GM12878 (cell line): Measurements from ENCODE around the gene SLC6A7. TPM values are rescaled to one million over a fixed set of nuclear protein-coding genes. Genes with fewer than 3 reads are reported as not detected.

Experiments
- ATAC-seq: fragments of 200-7000 bp; cut with Tn5 transposase; 3 replicates; pipeline ENCODE4 v1.9.1; 2020; ENCODE audit warnings: mild to moderate bottlenecking, moderate library complexity
- BruUV-seq: library from RNA; stranded (reverse); fragments of 400-500 nt; replicated peaks from 2 replicates; lab custom pipeline; 2021; lab: Mats Ljungman, UMichigan
- CTCF ChIA-PET: fragments of 300-600 bp; sonication (Branson Sonifier 250); formaldehyde crosslinking; extraction: SDS; loops from one replicate; lab custom pipeline; 2021; ENCODE audit warnings: inconsistent platforms; lab: Yijun Ruan, JAX
- POLR2A ChIA-PET: fragments of 350-600 bp; formaldehyde crosslinking; extraction: SDS; loops from one replicate; lab custom pipeline; 2021; ENCODE audit warnings: inconsistent platforms; lab: Charles Lee
- RAD21 ChIA-PET: fragments of 300-600 bp; sonication (Branson Sonifier 250); formaldehyde crosslinking; loops from one replicate; lab custom pipeline; 2023; ENCODE audit warnings: antibody characterized with exemption; ENCODE audit not compliant: unreplicated experiment; lab: Charles Lee
- SMC1A ChIA-PET: fragments of 300-600 bp; sonication (Branson Sonifier 250); formaldehyde crosslinking; loops from one replicate; lab custom pipeline; 2023; ENCODE audit not compliant: unreplicated experiment, uncharacterized antibody; lab: Charles Lee
- DNase-seq: peaks from one replicate; pipeline ENCODE4 v3.0.0-alpha.2; 2011; ENCODE audit warnings: low read depth, low spot score
- FAIRE-seq: peaks from 3 replicates; lab custom pipeline; 2011; peaks lifted over from hg19 to GRCh38; lab: Jason Lieb, UNC
- H2AFZ ChIP-seq: 2 replicates; pipeline ENCODE4 v1.6.0; 2011; ENCODE audit warnings: low read depth, low read length, control low read depth; ENCODE audit not compliant: control insufficient read depth
- H3K27ac ChIP-seq: 2 replicates; pipeline ENCODE4 v1.5.1; 2011; ENCODE audit warnings: control low read depth; ENCODE audit not compliant: control insufficient read depth, insufficient read depth
- H3K27me3 ChIP-seq, 2 experiments: replicated peaks in 1 of 2; 2 replicates each; pipeline versions ENCODE4 v1.6.0 to v1.6.1; 2011; ENCODE audit warnings: low read length in 1 of 2; ENCODE audit not compliant: control insufficient read depth in 2 of 2, insufficient read depth in 2 of 2
- H3K36me3 ChIP-seq, 2 experiments: 2 replicates each; pipeline ENCODE4 v1.5.1; 2011; ENCODE audit warnings: low read length in 1 of 2; ENCODE audit not compliant: control insufficient read depth in 2 of 2, insufficient read depth in 2 of 2
- H3K4me1 ChIP-seq: 2 replicates; pipeline ENCODE4 v1.6.1; 2011; ENCODE audit warnings: mild to moderate bottlenecking, low read length, moderate library complexity, mixed read lengths; ENCODE audit not compliant: control insufficient read depth, insufficient read depth
- H3K4me2 ChIP-seq: 2 replicates; pipeline ENCODE4 v1.6.0; 2011; ENCODE audit warnings: control low read depth; ENCODE audit not compliant: control insufficient read depth, insufficient read depth
- H3K4me3 ChIP-seq: fragments of 200-600 bp; sonication (generic); 2 replicates; pipeline ENCODE4 v1.5.1; 2016
- H3K79me2 ChIP-seq: 2 replicates; pipeline ENCODE4 v1.6.0; 2011; ENCODE audit warnings: low read length; ENCODE audit not compliant: control insufficient read depth, insufficient read depth
- H3K9ac ChIP-seq: 2 replicates; pipeline ENCODE4 v1.8.0; 2011; ENCODE audit warnings: low read length, control low read depth, mixed read lengths; ENCODE audit not compliant: control insufficient read depth, insufficient read depth
- H3K9me3 ChIP-seq: replicated peaks from 3 replicates; pipeline ENCODE4 v1.5.1; 2011; ENCODE audit warnings: mild to moderate bottlenecking, low read length; ENCODE audit not compliant: control insufficient read depth, insufficient read depth
- H4K20me1 ChIP-seq: 2 replicates; pipeline ENCODE4 v1.6.0; 2011; ENCODE audit not compliant: control insufficient read depth, insufficient read depth
- MYB ChIP-seq: fragments of 150-350 bp; IDR thresholded peaks from 2 replicates; pipeline ENCODE4 v1.6.1; 2014; ENCODE audit warnings: mild to moderate bottlenecking, low read depth, low read length, borderline replicate concordance
- REST ChIP-seq: IDR thresholded peaks from 2 replicates; pipeline ENCODE4 v1.6.1; 2012; ENCODE audit warnings: mild to moderate bottlenecking, low read depth, low read length
- WGBS: methylation state at CpG from one replicate; pipeline ENCODE4 v1.1.6; 2016; ENCODE audit warnings: low lambda C conversion rate; ENCODE audit not compliant: insufficient replicate concordance, insufficient coverage; ENCODE audit errors: missing lambda C conversion rate; 5-methylcytosine and 5-hydroxymethylcytosine counted together
- in situ Hi-C: fragments of 300-500 bp; cut with MboI; formaldehyde crosslinking; loops from 9 replicates; pipeline ENCODE4 v1.14.3; 2018; ENCODE audit warnings: mixed read lengths
- intact Hi-C: fragments of 100-400 bp; cut with micrococcal nuclease; formaldehyde crosslinking; loops from one replicate; pipeline ENCODE4 v1.14.2; 2022; ENCODE audit not compliant: unreplicated experiment
- polyA plus RNA-seq, 11 experiments: library from polyadenylated mRNA; depleted of rRNA in 4 of 11; unstranded in 6 of 11; stranded (reverse) in 5 of 11; fragments of >200 nt; fragmentation: Nextera tagmentation in 4 of 11; fragmentation: Illumina TruSeq in 1 of 11; extraction: Ambion mirVana in 4 of 11; extraction: Trizol in 1 of 11; gene quantifications; 1 replicate in 1 of 11; 2 replicates in 10 of 11; pipeline versions ENCODE4 v1.2.1 to v1.2.3, GENCODE V29; 2011 to 2016; ENCODE audit warnings: inconsistent platforms in 2 of 11, missing spikeins in 2 of 11, low read depth in 1 of 11
- total RNA-seq, 4 experiments: library from RNA; depleted of rRNA in 3 of 4; stranded (reverse); fragments of >200 nt in 3 of 4; fragmentation: Illumina TruSeq in 1 of 4; extraction: Trizol in 1 of 4; gene quantifications; 2 replicates each; pipeline versions ENCODE4 v1.2.1 to v1.2.3, GENCODE V29; 2013 to 2021

SLC6A7 gene
- total and polyA plus RNA-seq, 10 of the 15 experiments (the other 5 are each of a cell fraction or from before 2014, with no cell fraction given) = 0.01 to 0.15 (median 0.06) TPM; not detected in 7

GRCh38 chr5:150186897-150187296 is 3.0 kb upstream of the SLC6A7 start:
- intact Hi-C loops (no loop called here), in situ Hi-C loops (no loop called here)
- H3K27me3 ChIP-seq = peaks cover 0 to 1% of the 10 kb centered on the region in 2 experiments; a peak in 3 of 4 replicates
- no peak overlapping the region for H3K9ac ChIP-seq
- FAIRE-seq = no peak
- POLR2A ChIA-PET = no interaction called here
- no peaks in the 10 kb centered on the region for H3K4me1 ChIP-seq
- CTCF ChIA-PET = no interaction called here
- no peak overlapping the region for H3K4me2 ChIP-seq
- 3% methylated on average over 4 of the region's 4 CpGs for WGBS
- no peaks in the 10 kb centered on the region for H4K20me1 ChIP-seq
- RAD21 ChIA-PET = no interaction called here
- H3K36me3 ChIP-seq = no peaks in the 10 kb centered on the region
- no peak for DNase-seq
- BruUV-seq = no TSS peak
- H3K4me3 ChIP-seq = no peak overlapping the region
- no peak overlapping the region for H3K27ac ChIP-seq
- SMC1A ChIA-PET = no interaction called here
- TF ChIP-seq REST (no peak), MYB (no peak)
- H3K9me3 ChIP-seq = no peaks in the 10 kb centered on the region
- ATAC-seq = no peak
- no peak overlapping the region for H2AFZ ChIP-seq
- H3K79me2 ChIP-seq = no peaks in the 10 kb centered on the region
